Measurements from ENCODE around the gene PJA1.

DNA sequence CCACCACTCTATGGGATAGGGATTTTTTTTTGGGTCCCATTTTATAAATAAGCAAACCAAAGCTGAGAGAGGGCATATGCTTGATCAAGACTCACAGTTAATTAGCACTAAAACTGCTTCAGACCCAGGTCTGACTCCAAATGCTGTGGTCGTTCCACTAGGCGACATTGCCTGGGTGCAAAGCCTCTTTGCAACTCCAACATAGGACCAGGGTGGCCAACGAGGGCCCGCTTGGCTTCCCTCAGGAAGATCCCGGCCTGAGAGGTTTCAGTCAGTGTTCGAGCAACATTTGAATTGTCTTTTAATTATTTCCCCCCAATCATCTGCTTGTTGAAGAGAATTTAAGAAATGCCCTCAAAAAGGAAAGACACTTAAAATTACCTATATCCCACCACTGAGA is 11.2 kb downstream of the PJA1 start:
- no peak for TF ChIP-seq EZH2phosphoT487 (IDR thresholded peaks at IDR 0.05; ENCODE audit: borderline replicate concordance, low read depth)
- TF ChIP-seq, protein P1, sequence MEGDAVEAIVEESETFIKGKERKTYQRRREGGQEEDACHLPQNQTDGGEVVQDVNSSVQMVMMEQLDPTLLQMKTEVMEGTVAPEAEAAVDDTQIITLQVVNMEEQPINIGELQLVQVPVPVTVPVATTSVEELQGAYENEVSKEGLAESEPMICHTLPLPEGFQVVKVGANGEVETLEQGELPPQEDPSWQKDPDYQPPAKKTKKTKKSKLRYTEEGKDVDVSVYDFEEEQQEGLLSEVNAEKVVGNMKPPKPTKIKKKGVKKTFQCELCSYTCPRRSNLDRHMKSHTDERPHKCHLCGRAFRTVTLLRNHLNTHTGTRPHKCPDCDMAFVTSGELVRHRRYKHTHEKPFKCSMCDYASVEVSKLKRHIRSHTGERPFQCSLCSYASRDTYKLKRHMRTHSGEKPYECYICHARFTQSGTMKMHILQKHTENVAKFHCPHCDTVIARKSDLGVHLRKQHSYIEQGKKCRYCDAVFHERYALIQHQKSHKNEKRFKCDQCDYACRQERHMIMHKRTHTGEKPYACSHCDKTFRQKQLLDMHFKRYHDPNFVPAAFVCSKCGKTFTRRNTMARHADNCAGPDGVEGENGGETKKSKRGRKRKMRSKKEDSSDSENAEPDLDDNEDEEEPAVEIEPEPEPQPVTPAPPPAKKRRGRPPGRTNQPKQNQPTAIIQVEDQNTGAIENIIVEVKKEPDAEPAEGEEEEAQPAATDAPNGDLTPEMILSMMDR (IDR thresholded peaks at IDR 0.05): no peak
- no peak for TF ChIP-seq SIN3A (IDR thresholded peaks at IDR 0.05; ENCODE audit: borderline replicate concordance, low read depth, low read length)
